ENCODE measurements around the gene TUBA8.
A peak's percentile ranks its signal among the peaks of the same experiment; 100 is the strongest.
"Not testable (repeated sequence)": the region's sequence is repeated elsewhere in the genome, so short reads cannot be mapped to it uniquely, and the experiment has no call there.

TUBA8 gene

GRCh38 chr22:18077639-18078328 lies 32.8 kb upstream of the TUBA8 start, which contains the start of gene PEX26:
TSS of gene PEX26 (plus strand) at chr22:18077990. CDS start at chr22:18078377, 387 bp downstream.
- peak; percentile 91 for DNase-seq (ENCODE audit: low read depth)

GRCh38 chr22:18078329-18079041 lies 32.1 kb upstream of the TUBA8 start:
- DNase-seq (ENCODE audit: low read depth), result no peak

- no peak for DNase-seq (ENCODE audit: low read depth)
These were observed 30.8 kb upstream of the TUBA8 start for GRCh38 chr22:18079706-18080233.

GRCh38 chr22:18081416-18081815 lies 29.2 kb upstream of the TUBA8 start:
- no peak for DNase-seq (ENCODE audit: low read depth)

- DNase-seq (ENCODE audit: low read depth), result no peak
These were observed 28.1 kb upstream of the TUBA8 start for GRCh38 chr22:18082467-18082866.

- DNase-seq (ENCODE audit: low read depth), result no peak
These were observed 27.2 kb upstream of the TUBA8 start for GRCh38 chr22:18083406-18083805.

- DNase-seq (ENCODE audit: low read depth), result no peak
These were observed 25.4 kb upstream of the TUBA8 start for GRCh38 chr22:18085188-18085587.

GRCh38 chr22:18087350-18087855 lies 23.2 kb upstream of the TUBA8 start:
- no peak for DNase-seq (ENCODE audit: low read depth)

GRCh38 chr22:18088825-18089568 lies 21.6 kb upstream of the TUBA8 start:
- DNase-seq (ENCODE audit: low read depth), result no peak

- no peak for DNase-seq (ENCODE audit: low read depth)
These were observed 20.3 kb upstream of the TUBA8 start for GRCh38 chr22:18090286-18090685.

GRCh38 chr22:18091478-18091877 lies 19.1 kb upstream of the TUBA8 start:
- DNase-seq (ENCODE audit: low read depth), result no peak

- DNase-seq (ENCODE audit: low read depth), result no peak
These were observed 18.6 kb upstream of the TUBA8 start for GRCh38 chr22:18091916-18092526.

GRCh38 chr22:18093661-18094060 lies 16.9 kb upstream of the TUBA8 start:
- no peak for DNase-seq (ENCODE audit: low read depth)

GRCh38 chr22:18095101-18095805 lies 15.4 kb upstream of the TUBA8 start:
- DNase-seq (ENCODE audit: low read depth), result no peak

GRCh38 chr22:18096823-18097222 lies 13.8 kb upstream of the TUBA8 start:
- no peak for DNase-seq (ENCODE audit: low read depth)

- DNase-seq (ENCODE audit: low read depth), result no peak
These were observed 9.8 kb upstream of the TUBA8 start for GRCh38 chr22:18100781-18101180.

- no peak for DNase-seq (ENCODE audit: low read depth)
These were observed 9.1 kb upstream of the TUBA8 start for GRCh38 chr22:18101536-18101935.

GRCh38 chr22:18103527-18104269 lies 6.9 kb upstream of the TUBA8 start:
- no peak for DNase-seq (ENCODE audit: low read depth)

GRCh38 chr22:18104566-18104965 lies 6.0 kb upstream of the TUBA8 start:
- no peak for DNase-seq (ENCODE audit: low read depth)

GRCh38 chr22:18105981-18106380 lies 4.6 kb upstream of the TUBA8 start:
- DNase-seq (ENCODE audit: low read depth), result not testable (repeated sequence)

All from activated T-cell treated with anti-CD3 and anti-CD28 coated beads for 1 hour (primary cell).